Testis (tissue), 3 donors: ENCODE results near the gene SELENOS. TPM values are rescaled to one million over a fixed set of nuclear protein-coding genes. Genes with fewer than 3 reads are reported as not detected.

Experiments
- DNase-seq: peaks from one replicate; pipeline ENCODE4 v3.0.0-alpha.2; 2019
- H3K27ac ChIP-seq, 2 donors: fragments of 200-600 bp; sonication (generic); one replicate each; pipeline ENCODE4 v1.5.1; 2019
- H3K27me3 ChIP-seq: fragments of 200-600 bp; sonication (generic); one replicate; pipeline ENCODE4 v1.5.1; 2019
- H3K36me3 ChIP-seq: fragments of 200-600 bp; sonication (generic); one replicate; pipeline ENCODE4 v1.5.1; 2017; ENCODE audit warnings: low read depth; ENCODE audit errors: missing control alignments
- H3K4me1 ChIP-seq: fragments of 200-600 bp; sonication (generic); one replicate; pipeline ENCODE4 v1.5.1; 2019
- H3K4me3 ChIP-seq, 2 donors: fragments of 200-600 bp; sonication (generic); one replicate each; pipeline ENCODE4 v1.5.1; 2017 to 2019
- H3K9me3 ChIP-seq: fragments of 200-600 bp; sonication (generic); one replicate; pipeline ENCODE4 v1.5.1; 2017
- POLR2A ChIP-seq: fragments of 450-650 bp; IDR thresholded peaks from one replicate; pipeline ENCODE4 v1.6.1; 2017; ENCODE audit warnings: antibody characterized with exemption, mild to moderate bottlenecking, moderate library complexity
- WGBS, 2 donors: methylation state at CpG; one replicate each; pipeline ENCODE4 v1.1.5; 2018; 5-methylcytosine and 5-hydroxymethylcytosine counted together
- intact Hi-C: fragments of 100-400 bp; cut with DNase I; formaldehyde crosslinking; loops from one replicate; pipeline ENCODE4 v1.15.1; 2023; ENCODE audit warnings: low total_unique reads
- polyA plus RNA-seq: library from polyadenylated mRNA; stranded (reverse); fragments of 350-450 nt; fragmentation: Illumina TruSeq; extraction: RNeasy Lipid Tissue Mini Kit (QIAGEN cat#74804); gene quantifications from one replicate; pipeline ENCODE4 v1.2.3, GENCODE V29; 2014; ENCODE audit warnings: low read depth, low replicate concordance; ENCODE audit not compliant: insufficient read depth
- total RNA-seq, 2 donors: library from RNA; depleted of rRNA; stranded (reverse); fragments of >200 nt; gene quantifications; one replicate each; pipeline ENCODE4 v1.2.3, GENCODE V29; 2016
- TF ChIP-seq, protein P1 (sequence below), 3 experiments: fragments of 450-650 bp in 2 of 3; fragments of 200-600 bp in 1 of 3; sonication (generic) in 1 of 3; IDR thresholded peaks; one replicate each; pipeline ENCODE4 v1.5.1; 2016 to 2019; ENCODE audit warnings: antibody characterized with exemption in 3 of 3, mild to moderate bottlenecking in 2 of 3, moderate library complexity in 1 of 3

Gene SELENOS
- total and polyA plus RNA-seq, 3 donors from 2014 or later, result 128 to 178 (median 134) TPM

DNA sequence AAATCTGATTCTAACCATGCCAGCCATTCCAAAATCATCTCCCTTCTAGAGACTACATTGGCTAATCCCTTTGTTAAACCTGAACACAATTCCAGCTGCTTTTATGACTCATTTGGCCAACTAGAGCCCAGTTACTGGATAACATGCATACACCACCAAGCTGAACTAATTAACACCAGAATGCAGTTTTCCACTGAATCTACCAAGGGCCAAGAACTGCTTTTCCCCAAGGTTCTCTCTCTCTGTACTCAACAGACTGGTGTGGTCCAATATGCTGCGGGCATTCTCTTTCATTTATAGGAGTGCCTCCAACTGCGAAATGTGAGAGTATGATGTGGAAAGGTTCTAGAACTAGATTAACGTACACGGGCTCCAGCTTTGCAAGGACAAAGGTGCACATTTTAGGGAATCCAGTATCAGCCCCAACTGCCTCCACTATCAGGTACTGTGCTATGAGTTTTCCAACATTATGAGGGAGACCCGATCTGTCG, 26.9 kb downstream of the SELENOS start:
- Histone ChIP-seq H3K4me3 (peak overlapping the region; percentile 78 to 82), H3K4me1 (peaks cover 42% of the 10 kb centered on the region), H3K27me3 (no peaks in the 10 kb centered on the region), H3K27ac (peak overlapping the region; percentile 86 to 92), H3K9me3 (no peaks in the 10 kb centered on the region), H3K36me3 (no peaks in the 10 kb centered on the region)
- TF ChIP-seq POLR2A, result no peak
- TF ChIP-seq, protein P1, sequence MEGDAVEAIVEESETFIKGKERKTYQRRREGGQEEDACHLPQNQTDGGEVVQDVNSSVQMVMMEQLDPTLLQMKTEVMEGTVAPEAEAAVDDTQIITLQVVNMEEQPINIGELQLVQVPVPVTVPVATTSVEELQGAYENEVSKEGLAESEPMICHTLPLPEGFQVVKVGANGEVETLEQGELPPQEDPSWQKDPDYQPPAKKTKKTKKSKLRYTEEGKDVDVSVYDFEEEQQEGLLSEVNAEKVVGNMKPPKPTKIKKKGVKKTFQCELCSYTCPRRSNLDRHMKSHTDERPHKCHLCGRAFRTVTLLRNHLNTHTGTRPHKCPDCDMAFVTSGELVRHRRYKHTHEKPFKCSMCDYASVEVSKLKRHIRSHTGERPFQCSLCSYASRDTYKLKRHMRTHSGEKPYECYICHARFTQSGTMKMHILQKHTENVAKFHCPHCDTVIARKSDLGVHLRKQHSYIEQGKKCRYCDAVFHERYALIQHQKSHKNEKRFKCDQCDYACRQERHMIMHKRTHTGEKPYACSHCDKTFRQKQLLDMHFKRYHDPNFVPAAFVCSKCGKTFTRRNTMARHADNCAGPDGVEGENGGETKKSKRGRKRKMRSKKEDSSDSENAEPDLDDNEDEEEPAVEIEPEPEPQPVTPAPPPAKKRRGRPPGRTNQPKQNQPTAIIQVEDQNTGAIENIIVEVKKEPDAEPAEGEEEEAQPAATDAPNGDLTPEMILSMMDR (IDR thresholded peaks at IDR 0.05), result no peak
- no peak for DNase-seq
- WGBS, 2 donors, result 0 to 4% methylated on average over 2 to 6 of the region's 6 CpGs
- intact Hi-C loops, result loop anchor here (5.0 to 10.0 kb wide), 3 partner anchors 63 to 233 kb away; no protein-coding TSS in a partner anchor

DNA sequence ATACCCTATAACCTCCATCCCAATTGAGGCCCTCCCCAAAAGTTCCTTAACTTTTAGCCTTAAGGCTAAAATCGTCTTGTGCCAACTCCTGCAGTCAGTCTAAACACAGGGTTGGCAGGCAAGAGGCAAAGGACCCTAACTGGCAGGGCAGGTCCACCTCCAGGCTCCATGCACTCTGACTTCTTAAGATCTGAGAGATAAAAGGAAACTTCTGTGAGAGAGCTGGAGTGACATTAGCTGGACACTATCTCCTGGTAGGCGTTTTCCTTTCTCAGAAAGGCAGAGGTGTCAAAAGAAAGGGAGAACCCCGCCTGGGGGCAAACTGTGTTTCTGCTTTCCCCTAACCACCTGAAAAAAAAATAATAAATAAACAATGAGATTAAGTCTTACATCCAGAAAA, 29.0 kb downstream of the SELENOS start:
- WGBS, 2 donors, result 36 to 41% methylated on average over 3 of the region's 3 CpGs
- H3K4me1 ChIP-seq, result peaks cover 52% of the 10 kb centered on the region
- intact Hi-C loops, result no loop called here
- H3K27ac ChIP-seq, result peak overlapping the region in 1 of 2 donors; percentile 68
- TF ChIP-seq, protein P1 (IDR thresholded peaks at IDR 0.05), result no peak
- no peak for TF ChIP-seq POLR2A
- no peaks in the 10 kb centered on the region for H3K27me3 ChIP-seq
- DNase-seq, result no peak
- H3K36me3 ChIP-seq, result no peaks in the 10 kb centered on the region
- no peaks in the 10 kb centered on the region for H3K9me3 ChIP-seq
- no peak overlapping the region for H3K4me3 ChIP-seq

DNA sequence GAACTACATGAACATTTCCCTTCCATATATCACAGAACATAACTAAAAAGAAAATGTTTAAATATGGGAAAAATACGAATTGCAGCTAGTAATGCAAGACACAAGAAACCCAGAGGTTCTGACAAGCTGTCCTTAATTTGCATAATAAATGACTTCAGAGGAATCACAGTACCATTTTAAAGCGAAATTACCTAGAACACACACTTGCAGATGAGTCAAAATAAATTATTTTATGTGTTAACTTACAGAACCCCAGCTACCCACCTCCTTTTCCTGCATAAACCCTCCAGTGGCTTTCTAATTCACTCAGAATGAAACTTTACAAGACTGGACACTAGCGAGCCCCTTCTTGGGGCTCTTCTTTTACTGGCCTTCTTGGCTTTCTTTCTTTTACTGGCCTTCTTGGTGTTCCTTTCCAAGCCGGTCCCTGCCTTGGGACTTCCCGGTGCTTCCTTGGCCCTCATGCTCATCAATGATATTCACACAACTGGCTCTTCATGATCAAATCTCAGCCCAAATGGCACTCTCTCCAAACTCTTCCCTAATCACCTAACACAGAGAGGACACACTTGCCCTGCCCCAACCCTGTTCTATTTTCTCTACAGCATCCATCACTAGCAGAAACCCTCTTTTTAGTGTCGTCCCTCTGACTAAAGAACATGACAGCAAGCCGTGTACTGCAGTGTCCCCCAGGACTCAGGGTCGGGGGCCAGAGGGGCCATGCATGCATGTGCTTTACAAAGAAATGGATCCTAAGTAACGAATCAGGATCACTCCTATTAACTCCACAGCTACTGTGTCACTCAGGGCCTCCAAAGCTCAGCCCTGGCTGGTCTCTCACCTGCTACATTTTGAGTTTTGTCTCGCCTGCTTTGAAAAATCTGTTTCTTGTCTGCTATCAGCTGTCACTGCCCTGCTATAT, 30.2 kb downstream of the SELENOS start:
- TF ChIP-seq, protein P1 (IDR thresholded peaks at IDR 0.05), result no peak
- no peak for TF ChIP-seq POLR2A
- H3K9me3 ChIP-seq, result no peaks in the 10 kb centered on the region
- H3K4me1 ChIP-seq, result peaks cover 64% of the 10 kb centered on the region
- no peaks in the 10 kb centered on the region for H3K36me3 ChIP-seq
- no peaks in the 10 kb centered on the region for H3K27me3 ChIP-seq
- intact Hi-C loops, result no loop called here
- H3K4me3 ChIP-seq, result no peak overlapping the region
- peak overlapping the region; percentile 32 to 68 for H3K27ac ChIP-seq
- 56 to 61% methylated on average over 10 of the region's 10 CpGs for WGBS, 2 donors
- DNase-seq, result no peak

DNA sequence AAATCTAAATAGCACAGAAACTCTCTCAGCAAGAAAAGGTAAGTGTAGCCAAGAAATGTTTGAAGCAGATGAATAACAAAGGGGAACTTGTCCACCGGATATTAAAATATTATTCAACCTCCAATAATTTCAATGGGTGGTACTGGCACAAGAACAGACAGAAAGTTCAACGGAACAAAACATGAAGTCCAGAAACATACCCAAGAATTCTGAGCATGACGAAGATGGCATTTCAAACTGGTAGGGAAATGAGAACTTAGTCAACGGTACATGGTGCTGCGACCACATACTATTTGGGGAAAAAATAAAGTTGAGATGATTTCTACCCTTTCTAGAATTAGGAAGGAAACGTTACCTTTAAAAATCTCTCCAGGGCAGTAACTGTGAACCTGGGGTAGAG, 30.9 kb downstream of the SELENOS start:
- Histone ChIP-seq H3K9me3 (no peaks in the 10 kb centered on the region), H3K4me3 (no peak overlapping the region), H3K4me1 (peaks cover 68% of the 10 kb centered on the region), H3K27me3 (no peaks in the 10 kb centered on the region), H3K36me3 (no peaks in the 10 kb centered on the region), H3K27ac (peak overlapping the region; percentile 32 to 68)
- 49 to 51% methylated on average over 6 of the region's 6 CpGs for WGBS, 2 donors
- intact Hi-C loops, result no loop called here
- no peak for DNase-seq
- TF ChIP-seq, protein P1 (IDR thresholded peaks at IDR 0.05), result no peak
- no peak for TF ChIP-seq POLR2A
